Measurements from ENCODE around the gene RPIA.

- TF ChIP-seq POLR2A (IDR thresholded peaks at IDR 0.05; ENCODE audit: low read length) (no peak), GATA1 (IDR thresholded peaks at IDR 0.05; ENCODE audit: low read depth, low read length) (no peak)
Observed at GRCh38 chr2:88735133-88735532, 43.7 kb downstream of the RPIA start.
